ENCODE data around the gene LRRFIP2.
"Not testable (repeated sequence)": the region's sequence is repeated elsewhere in the genome, so short reads cannot be mapped to it uniquely, and the experiment has no call there.

LRRFIP2 gene

DNA sequence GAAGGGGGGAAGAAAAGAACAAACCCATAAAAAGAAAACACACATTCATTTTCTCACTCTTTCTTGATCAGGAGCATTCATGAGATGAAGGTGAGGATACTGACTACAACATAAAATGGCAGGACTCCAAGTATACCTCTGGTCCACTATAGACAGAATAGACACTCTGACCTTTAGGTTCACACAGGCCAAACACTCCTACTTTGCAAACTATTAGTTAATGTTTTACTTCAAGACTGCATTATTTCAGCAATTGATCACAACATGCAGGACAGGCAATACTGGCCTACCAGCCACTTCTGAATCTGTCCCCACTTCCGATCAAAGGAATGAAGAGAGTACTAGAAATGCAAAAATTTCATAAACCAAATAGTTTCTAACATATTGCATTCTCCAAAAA, 47.0 kb downstream of the LRRFIP2 start:
- H3K9ac ChIP-seq (ENCODE audit: low read depth, low read length), result no peak overlapping the region
- 0 out of 2 replicates have a peak, but pooled peaks cover 1% of the 10 kb centered on the region for H3K4me1 ChIP-seq (ENCODE audit: insufficient read depth, low read length)
- H3K36me3 ChIP-seq (ENCODE audit: insufficient read depth, low read length), result no peaks in the 10 kb centered on the region

DNA sequence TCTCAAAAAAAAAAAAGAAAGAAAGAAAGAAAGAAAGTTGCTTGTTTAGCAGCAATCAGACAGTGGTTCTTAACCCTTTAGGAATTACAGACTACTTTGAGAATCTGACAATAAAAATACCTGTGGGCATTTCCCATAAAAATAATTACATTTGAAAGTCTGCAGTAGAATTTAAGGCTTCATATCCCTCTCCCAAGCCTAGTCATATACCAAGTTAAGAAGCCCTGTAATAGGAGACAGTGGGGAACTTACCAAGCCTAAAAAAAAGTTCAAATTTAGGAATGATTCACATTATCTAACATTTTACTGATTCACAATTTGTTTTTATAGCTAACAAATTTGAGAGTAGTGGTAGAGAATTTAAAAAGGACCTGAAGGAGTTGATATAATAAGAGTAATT, 47.5 kb downstream of the LRRFIP2 start:
- Histone ChIP-seq H3K4me1 (ENCODE audit: insufficient read depth, low read length) (no peaks in the 10 kb centered on the region), H3K9ac (ENCODE audit: low read depth, low read length) (no peak overlapping the region), H3K9me3 (ENCODE audit: control insufficient read depth, insufficient read depth, low read length) (no peaks in the 10 kb centered on the region), H3K36me3 (ENCODE audit: insufficient read depth, low read length) (no peaks in the 10 kb centered on the region)

More for the DNA sequence above, 47.0 kb downstream of the LRRFIP2 start:
- no peaks in the 10 kb centered on the region for H3K9me3 ChIP-seq (ENCODE audit: control insufficient read depth, insufficient read depth, low read length)

DNA sequence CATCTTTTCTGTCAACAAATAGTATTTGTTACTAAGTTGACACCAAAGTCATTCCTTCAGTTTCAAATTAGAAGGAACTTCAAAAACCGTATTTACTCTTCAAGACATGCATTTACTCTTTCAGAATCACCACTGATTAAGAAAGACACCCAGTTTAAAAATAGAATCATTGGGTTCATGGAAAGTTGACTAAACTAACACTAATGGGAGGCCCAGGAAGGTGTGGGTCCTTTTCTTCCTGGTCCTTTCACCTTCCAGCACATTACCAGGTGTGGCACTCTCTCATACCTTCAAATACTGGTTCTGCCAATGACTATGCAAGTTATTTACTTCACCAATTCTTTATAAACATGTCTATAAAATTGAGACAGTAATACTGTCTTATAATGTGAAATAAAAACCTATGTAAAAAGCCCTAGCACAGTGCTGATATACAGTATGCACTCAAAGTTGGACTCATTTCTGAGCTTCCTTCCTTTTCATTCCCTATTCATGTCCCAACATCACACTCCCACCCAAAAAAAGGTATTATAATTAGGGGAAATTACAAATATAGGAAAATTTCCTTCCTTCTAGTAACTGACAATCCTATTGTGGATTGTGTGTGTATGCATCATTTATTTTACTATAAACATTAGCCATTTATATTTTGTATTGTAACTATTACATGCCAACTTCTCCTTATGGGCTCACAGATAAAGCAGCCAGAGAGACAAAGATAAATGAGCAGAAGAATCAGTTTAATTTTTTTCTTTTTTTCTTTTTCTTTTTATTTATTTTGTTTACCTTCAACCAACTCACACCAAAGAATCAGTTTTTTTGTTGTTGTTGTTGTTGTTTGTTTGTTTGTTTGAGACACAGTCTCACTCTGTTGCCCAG, 48.9 kb downstream of the LRRFIP2 start:
- Histone ChIP-seq H3K9me3 (ENCODE audit: control insufficient read depth, insufficient read depth, low read length) (no peaks in the 10 kb centered on the region), H3K4me1 (ENCODE audit: insufficient read depth, low read length) (no peaks in the 10 kb centered on the region), H3K9ac (ENCODE audit: low read depth, low read length) (no peak overlapping the region), H3K36me3 (ENCODE audit: insufficient read depth, low read length) (no peaks in the 10 kb centered on the region)

DNA sequence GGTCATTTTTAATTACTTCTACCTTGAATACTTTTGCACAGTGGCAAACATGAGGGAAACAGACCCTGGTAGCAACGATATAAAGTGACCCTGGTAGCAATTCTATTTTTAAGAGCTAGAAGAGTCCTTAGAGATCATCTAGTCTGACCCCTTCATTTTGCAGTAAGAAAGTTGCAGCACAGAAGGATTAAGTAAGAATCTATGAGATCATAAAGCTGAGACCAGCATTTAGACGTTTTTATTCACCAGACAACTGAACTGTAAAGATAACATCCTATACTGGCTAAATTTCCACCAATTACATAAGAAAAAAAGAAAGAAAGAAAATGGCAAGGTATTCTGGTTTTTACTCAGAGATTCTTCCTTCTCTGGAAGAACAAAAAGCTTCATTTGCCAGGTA, 49.9 kb downstream of the LRRFIP2 start:
- no peaks in the 10 kb centered on the region for H3K36me3 ChIP-seq (ENCODE audit: insufficient read depth, low read length)
- no peaks in the 10 kb centered on the region for H3K9me3 ChIP-seq (ENCODE audit: control insufficient read depth, insufficient read depth, low read length)
- H3K4me1 ChIP-seq (ENCODE audit: insufficient read depth, low read length), result no peaks in the 10 kb centered on the region
- H3K9ac ChIP-seq (ENCODE audit: low read depth, low read length), result no peak overlapping the region

DNA sequence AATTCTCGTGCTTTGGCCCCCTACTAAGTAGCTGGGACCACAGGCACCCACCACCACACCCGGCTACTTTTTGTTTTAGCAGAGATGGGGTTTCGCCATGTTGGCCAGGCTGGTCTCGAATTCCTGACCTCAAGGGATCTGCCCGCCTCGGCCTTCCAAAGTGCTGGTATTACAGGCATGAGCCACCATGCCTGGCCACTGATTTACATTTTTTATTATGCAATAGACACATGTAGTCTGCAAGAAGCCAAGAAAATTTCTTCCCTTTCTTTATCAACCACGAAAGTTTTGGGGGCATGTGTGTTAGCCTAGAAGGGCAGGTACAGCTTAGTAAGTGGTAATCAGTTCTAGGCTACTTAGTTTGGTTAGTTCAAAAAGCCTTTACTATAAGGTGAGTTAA, 51.1 kb downstream of the LRRFIP2 start:
- H3K9me3 ChIP-seq (ENCODE audit: control insufficient read depth, insufficient read depth, low read length), result no peaks in the 10 kb centered on the region
- H3K36me3 ChIP-seq (ENCODE audit: insufficient read depth, low read length), result no peaks in the 10 kb centered on the region
- no peaks in the 10 kb centered on the region for H3K4me1 ChIP-seq (ENCODE audit: insufficient read depth, low read length)
- no peak overlapping the region for H3K9ac ChIP-seq (ENCODE audit: low read depth, low read length)

DNA sequence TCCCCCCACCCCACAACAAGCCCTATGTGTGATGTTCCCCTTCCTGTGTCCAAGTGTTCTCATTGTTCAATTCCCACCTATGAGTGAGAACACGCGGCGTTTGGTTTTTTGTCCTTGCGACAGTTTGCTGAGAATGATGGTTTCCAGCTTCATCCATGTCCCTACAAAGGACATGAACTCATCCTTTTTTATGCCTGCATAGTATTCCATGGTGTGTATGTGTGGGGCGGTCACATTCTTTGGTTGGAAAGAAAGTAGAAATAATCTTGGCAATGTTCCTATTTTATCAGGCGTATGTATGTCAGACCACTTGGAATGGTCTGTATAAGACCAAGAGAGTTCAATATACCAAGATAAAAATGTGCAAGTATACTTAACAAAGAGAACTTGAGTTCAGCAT, 52.3 kb downstream of the LRRFIP2 start:
- not testable (repeated sequence) for H3K9me3 ChIP-seq (ENCODE audit: control insufficient read depth, insufficient read depth, low read length); H3K4me1 ChIP-seq (ENCODE audit: insufficient read depth, low read length); H3K36me3 ChIP-seq (ENCODE audit: insufficient read depth, low read length); H3K9ac ChIP-seq (ENCODE audit: low read depth, low read length)

DNA sequence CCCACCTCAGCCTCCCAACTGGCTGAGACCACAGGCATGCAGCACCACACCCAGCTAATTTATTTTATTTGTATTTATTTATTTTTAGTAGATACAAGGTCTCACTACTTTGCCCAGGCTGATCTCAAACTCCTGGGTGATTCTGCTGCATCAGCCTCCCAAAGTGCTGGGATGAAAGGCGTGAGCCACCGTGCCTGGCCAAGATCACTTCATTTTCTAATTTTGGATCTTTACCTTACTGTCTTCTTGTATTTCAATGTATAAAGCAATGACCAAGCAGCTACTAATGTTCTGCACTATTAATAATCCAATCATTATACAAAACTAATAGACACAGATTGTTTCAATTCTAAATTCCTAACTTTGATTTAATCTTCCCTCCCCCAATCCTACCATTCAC, 56.2 kb downstream of the LRRFIP2 start:
- H3K36me3 ChIP-seq (ENCODE audit: insufficient read depth, low read length), result no peaks in the 10 kb centered on the region
- H3K9ac ChIP-seq (ENCODE audit: low read depth, low read length), result no peak overlapping the region
- H3K9me3 ChIP-seq (ENCODE audit: control insufficient read depth, insufficient read depth, low read length), result no peaks in the 10 kb centered on the region
- no peaks in the 10 kb centered on the region for H3K4me1 ChIP-seq (ENCODE audit: insufficient read depth, low read length)

DNA sequence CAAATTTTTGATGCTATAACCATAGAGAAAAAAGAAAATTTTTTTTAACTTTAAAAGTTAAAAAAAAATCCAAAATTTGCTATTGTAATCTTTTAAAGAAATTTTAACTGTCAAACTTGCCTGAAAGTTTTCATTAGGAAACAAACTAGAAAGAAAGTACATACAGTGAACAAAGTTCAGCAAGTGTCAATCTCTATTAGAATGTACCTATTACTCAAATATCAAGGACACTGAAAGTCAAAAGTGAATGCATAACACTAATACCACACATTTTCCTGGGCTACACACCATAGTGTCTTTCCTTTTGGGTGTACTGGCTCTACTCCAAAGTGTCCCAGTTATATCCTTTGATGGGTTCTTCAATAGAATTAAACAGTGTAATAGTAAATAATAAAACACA, 56.8 kb downstream of the LRRFIP2 start:
- Histone ChIP-seq H3K4me1 (ENCODE audit: insufficient read depth, low read length) (no peaks in the 10 kb centered on the region), H3K9ac (ENCODE audit: low read depth, low read length) (no peak overlapping the region), H3K9me3 (ENCODE audit: control insufficient read depth, insufficient read depth, low read length) (no peaks in the 10 kb centered on the region), H3K36me3 (ENCODE audit: insufficient read depth, low read length) (no peaks in the 10 kb centered on the region)

DNA sequence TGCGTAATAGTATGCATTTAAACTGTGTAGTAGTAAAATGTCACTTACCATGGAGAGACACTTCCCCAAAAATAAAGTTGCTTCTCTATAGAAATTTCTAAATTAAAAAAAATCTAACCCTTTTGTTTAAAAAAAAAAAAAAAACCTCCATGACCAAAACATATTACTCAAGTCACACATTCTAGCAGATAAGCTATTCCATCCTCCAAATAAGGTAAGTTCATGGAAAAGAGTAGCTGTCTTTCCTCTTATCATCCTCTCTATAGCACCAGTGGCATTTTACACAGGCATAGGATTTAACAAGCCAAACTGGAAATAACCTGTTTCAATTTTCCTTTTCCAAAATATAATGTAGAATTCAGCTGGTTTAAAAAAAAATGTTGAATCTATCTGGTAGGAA, 57.4 kb downstream of the LRRFIP2 start:
- H3K4me1 ChIP-seq (ENCODE audit: insufficient read depth, low read length), result no peaks in the 10 kb centered on the region
- no peaks in the 10 kb centered on the region for H3K36me3 ChIP-seq (ENCODE audit: insufficient read depth, low read length)
- no peak overlapping the region for H3K9ac ChIP-seq (ENCODE audit: low read depth, low read length)
- H3K9me3 ChIP-seq (ENCODE audit: control insufficient read depth, insufficient read depth, low read length), result no peaks in the 10 kb centered on the region

DNA sequence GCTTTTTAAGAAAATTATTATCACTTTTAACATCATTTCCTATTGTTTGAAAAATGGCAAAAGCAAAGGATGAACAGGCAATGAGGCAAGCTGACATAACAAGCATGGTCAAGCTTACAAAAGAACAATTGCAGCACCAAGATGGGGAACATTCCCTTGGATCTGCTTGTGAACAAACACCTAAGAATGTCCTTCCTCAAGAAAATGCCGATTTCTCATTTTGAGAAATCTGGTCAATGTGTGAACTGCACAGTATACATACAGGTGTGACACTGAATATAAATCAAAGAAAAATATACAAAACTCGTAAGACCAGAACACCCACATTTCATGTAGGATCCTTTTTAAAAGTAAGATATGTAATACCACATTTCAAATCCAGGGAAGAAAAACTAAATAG, 58.9 kb downstream of the LRRFIP2 start:
- H3K9ac ChIP-seq (ENCODE audit: low read depth, low read length), result no peak overlapping the region
- H3K36me3 ChIP-seq (ENCODE audit: insufficient read depth, low read length), result no peaks in the 10 kb centered on the region
- no peaks in the 10 kb centered on the region for H3K9me3 ChIP-seq (ENCODE audit: control insufficient read depth, insufficient read depth, low read length)

DNA sequence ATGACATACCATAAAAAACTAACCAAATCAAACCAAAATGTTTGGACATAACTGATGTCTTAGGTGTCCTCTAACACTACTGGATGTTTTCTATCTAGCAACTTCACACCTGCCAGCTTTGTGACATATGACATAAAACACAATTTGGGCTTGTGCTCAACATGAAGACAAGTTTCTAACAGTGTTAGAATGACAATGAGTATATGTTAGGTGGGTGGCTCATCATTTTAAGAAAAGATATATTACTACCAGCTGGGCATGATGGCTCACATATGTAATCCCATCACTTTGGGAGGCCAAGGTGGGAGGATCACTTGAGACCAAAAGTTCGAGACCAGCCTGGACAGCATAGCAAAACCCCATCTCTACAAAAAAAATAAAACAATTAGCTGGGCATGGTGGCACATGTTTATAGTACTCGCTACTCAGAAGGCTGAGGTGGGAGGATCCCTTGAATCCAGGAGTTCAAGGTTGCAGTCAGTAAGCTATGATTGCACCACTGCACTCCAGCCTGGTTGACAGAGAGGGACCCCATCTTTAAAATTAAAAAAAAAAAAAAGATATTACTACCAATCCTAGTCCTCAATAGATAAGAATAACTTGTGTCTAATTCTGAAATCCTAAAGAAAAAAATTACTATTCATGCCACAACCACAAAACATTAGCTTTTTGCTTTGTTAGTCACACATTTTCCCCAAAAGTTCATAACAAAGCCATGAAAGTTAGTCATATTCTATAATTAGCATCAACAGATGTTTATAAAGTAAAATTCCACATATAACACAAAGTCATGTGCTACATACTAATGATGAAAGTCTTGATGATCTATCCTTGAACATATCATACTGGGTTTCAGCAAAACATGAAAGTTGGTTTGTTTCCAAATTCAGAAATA, 59.9 kb downstream of the LRRFIP2 start:
- no peaks in the 10 kb centered on the region for H3K4me1 ChIP-seq (ENCODE audit: insufficient read depth, low read length)
- no peaks in the 10 kb centered on the region for H3K36me3 ChIP-seq (ENCODE audit: insufficient read depth, low read length)
- no peaks in the 10 kb centered on the region for H3K9me3 ChIP-seq (ENCODE audit: control insufficient read depth, insufficient read depth, low read length)
- no peak overlapping the region for H3K9ac ChIP-seq (ENCODE audit: low read depth, low read length)

More for the DNA sequence above, 58.9 kb downstream of the LRRFIP2 start:
- no peaks in the 10 kb centered on the region for H3K4me1 ChIP-seq (ENCODE audit: insufficient read depth, low read length)

DNA sequence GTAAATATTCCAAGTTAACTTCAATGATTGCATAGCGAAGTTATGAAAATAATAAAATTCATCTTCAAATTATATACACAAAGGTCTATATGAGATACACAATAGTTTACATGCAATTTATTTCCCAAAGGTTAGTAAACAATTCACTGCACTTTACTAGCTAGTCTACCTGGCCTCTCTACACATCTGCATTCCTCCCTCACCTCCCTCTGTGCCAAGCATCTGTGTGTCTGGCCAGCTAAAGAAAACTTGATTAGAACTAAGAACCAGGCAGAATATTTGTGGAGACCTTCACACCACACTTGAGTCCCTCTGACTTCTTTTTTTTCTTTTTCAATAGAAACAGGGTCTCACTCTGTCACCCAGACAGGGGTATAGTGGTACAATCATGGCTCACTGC, 61.4 kb downstream of the LRRFIP2 start:
- no peak overlapping the region for H3K9ac ChIP-seq (ENCODE audit: low read depth, low read length)
- no peaks in the 10 kb centered on the region for H3K4me1 ChIP-seq (ENCODE audit: insufficient read depth, low read length)
- H3K36me3 ChIP-seq (ENCODE audit: insufficient read depth, low read length), result no peaks in the 10 kb centered on the region

DNA sequence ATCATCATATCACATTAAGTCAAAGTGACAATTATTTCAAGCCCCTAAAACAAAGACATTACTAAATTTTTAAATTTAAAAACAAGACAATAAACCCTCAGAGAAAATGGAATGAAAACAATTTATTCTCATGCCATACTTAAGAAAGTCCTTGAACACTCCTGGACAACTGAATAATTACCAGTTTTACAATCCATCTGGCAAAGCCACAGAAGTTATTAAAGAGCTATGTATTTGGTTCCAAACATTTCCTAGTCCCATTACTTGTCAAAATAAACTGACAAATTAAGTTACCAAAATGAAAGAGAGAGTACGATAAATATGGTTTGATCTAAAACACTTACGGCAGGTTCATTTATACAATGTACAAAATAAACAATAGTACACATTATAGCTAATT, 63.2 kb downstream of the LRRFIP2 start:
- H3K9me3 ChIP-seq (ENCODE audit: control insufficient read depth, insufficient read depth, low read length), result no peaks in the 10 kb centered on the region
- no peaks in the 10 kb centered on the region for H3K36me3 ChIP-seq (ENCODE audit: insufficient read depth, low read length)
- no peaks in the 10 kb centered on the region for H3K4me1 ChIP-seq (ENCODE audit: insufficient read depth, low read length)
- no peak overlapping the region for H3K9ac ChIP-seq (ENCODE audit: low read depth, low read length)

More for the DNA sequence above, 61.4 kb downstream of the LRRFIP2 start:
- no peaks in the 10 kb centered on the region for H3K9me3 ChIP-seq (ENCODE audit: control insufficient read depth, insufficient read depth, low read length)

DNA sequence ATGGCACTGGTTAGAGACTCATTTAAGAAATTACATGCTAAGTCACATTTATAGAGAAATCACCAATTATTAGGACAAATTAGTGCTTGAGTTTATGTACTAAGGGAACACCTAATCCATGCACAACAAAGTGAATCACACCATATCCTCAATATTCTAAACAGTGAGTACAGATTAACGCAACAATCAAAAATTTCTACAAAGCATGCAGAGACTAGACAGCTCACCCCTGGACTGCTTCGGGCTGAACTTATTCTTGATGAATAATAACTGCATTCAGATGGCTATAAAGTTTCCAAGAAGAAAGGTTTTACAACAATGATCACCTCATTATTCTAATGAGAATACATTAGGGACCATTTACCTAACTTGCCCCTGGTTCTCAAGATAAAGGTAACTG, 66.5 kb downstream of the LRRFIP2 start:
- Histone ChIP-seq H3K9ac (ENCODE audit: low read depth, low read length) (no peak overlapping the region), H3K4me1 (ENCODE audit: insufficient read depth, low read length) (no peaks in the 10 kb centered on the region), H3K36me3 (ENCODE audit: insufficient read depth, low read length) (no peaks in the 10 kb centered on the region), H3K9me3 (ENCODE audit: control insufficient read depth, insufficient read depth, low read length) (no peaks in the 10 kb centered on the region)
